OCI-LY3 (cell line): Measurements from ENCODE around the gene RAB13.

Experiments used
- H2AFZ ChIP-seq: fragments of 200-600, 300-600 bp; shearing (Covaris generic); 2 replicates; pipeline ENCODE4 v1.6.0; 2014; ENCODE audit warnings: antibody characterized with exemption, low read depth, low read length
- H3K27ac ChIP-seq: fragments of 200-600, 300-600 bp; sonication (generic); 2 replicates; pipeline ENCODE4 v1.5.1; 2014; ENCODE audit warnings: mild to moderate bottlenecking, low read length, moderate library complexity, mixed read lengths
- H3K27me3 ChIP-seq: fragments of 200-600, 300-600 bp; sonication (generic); 2 replicates; pipeline ENCODE4 v1.6.1; 2014; ENCODE audit warnings: low read depth, low read length, mixed read lengths
- H3K36me3 ChIP-seq: fragments of 200-600, 300-600 bp; sonication (generic); replicated peaks from 2 replicates; pipeline ENCODE3; 2014; ENCODE audit warnings: low read depth, low read length, mixed read lengths
- H3K4me1 ChIP-seq: fragments of 300-600, 200-600 bp; sonication (generic); 2 replicates; pipeline ENCODE4 v1.6.1; 2014; ENCODE audit warnings: low read length, mixed read lengths
- H3K4me2 ChIP-seq: fragments of 200-600, 300-600 bp; sonication (generic); 2 replicates; pipeline ENCODE4 v1.6.1; 2014; ENCODE audit warnings: low read length, mixed read lengths
- H3K4me3 ChIP-seq: fragments of 300-600, 200-600 bp; sonication (generic); 2 replicates; pipeline ENCODE4 v1.5.1; 2014; ENCODE audit warnings: antibody characterized with exemption, mild to moderate bottlenecking, low read length, moderate library complexity
- H3K79me2 ChIP-seq: fragments of 300-600, 200-600 bp; shearing (Covaris generic); 2 replicates; pipeline ENCODE4 v1.6.1; 2014; ENCODE audit warnings: mild to moderate bottlenecking, low read length, mixed read lengths
- H3K9ac ChIP-seq: fragments of 300-600, 200-600 bp; shearing (Covaris generic); 2 replicates; pipeline ENCODE4 v1.6.0; 2014; ENCODE audit warnings: mild to moderate bottlenecking, low read length, moderate library complexity
- H3K9me3 ChIP-seq: fragments of 200-600, 300-600 bp; shearing (Covaris generic); 2 replicates; pipeline ENCODE4 v1.6.1; 2014; ENCODE audit warnings: low read length, mixed read lengths; ENCODE audit not compliant: insufficient read depth
- H4K20me1 ChIP-seq: fragments of 200-600, 300-600 bp; sonication (generic); 2 replicates; pipeline ENCODE4 v1.6.1; 2016; ENCODE audit warnings: low read length, mixed read lengths; ENCODE audit not compliant: insufficient read depth
- CTCF ChIP-seq: fragments of 200-600, 300-600 bp; sonication (generic); IDR thresholded peaks from 2 replicates; pipeline ENCODE4 v1.5.1; 2014; ENCODE audit warnings: antibody characterized with exemption, low read length, low read depth
- EZH2phosphoT487 ChIP-seq: fragments of 200-600 bp; shearing (Covaris generic); IDR thresholded peaks from 2 replicates; pipeline ENCODE4 v1.6.1; 2018; ENCODE audit warnings: antibody characterized with exemption, mixed run types, low read depth

RAB13 gene

GRCh38 chr1:153958961-153959260 lies 27.2 kb downstream of the RAB13 start:
- peak overlapping the region; percentile 89 for H3K4me3 ChIP-seq
- H3K9ac ChIP-seq = no peak overlapping the region; the same call in 1 of the 2 replicates
- peaks cover 47% of the 10 kb centered on the region for H3K4me1 ChIP-seq
- peaks cover 78% of the 10 kb centered on the region for H3K79me2 ChIP-seq
- H3K9me3 ChIP-seq = no peaks in the 10 kb centered on the region
- peaks cover 28% of the 10 kb centered on the region for H4K20me1 ChIP-seq
- TF ChIP-seq CTCF (no peak), EZH2phosphoT487 (no peak)
- H3K27me3 ChIP-seq = no peaks in the 10 kb centered on the region
- peaks cover 53% of the 10 kb centered on the region for H3K36me3 ChIP-seq
- peak overlapping the region; percentile 12; the same call in 1 of the 2 replicates for H3K27ac ChIP-seq
- H2AFZ ChIP-seq = no peak overlapping the region
- H3K4me2 ChIP-seq = peak overlapping the region; percentile 58

DNA sequence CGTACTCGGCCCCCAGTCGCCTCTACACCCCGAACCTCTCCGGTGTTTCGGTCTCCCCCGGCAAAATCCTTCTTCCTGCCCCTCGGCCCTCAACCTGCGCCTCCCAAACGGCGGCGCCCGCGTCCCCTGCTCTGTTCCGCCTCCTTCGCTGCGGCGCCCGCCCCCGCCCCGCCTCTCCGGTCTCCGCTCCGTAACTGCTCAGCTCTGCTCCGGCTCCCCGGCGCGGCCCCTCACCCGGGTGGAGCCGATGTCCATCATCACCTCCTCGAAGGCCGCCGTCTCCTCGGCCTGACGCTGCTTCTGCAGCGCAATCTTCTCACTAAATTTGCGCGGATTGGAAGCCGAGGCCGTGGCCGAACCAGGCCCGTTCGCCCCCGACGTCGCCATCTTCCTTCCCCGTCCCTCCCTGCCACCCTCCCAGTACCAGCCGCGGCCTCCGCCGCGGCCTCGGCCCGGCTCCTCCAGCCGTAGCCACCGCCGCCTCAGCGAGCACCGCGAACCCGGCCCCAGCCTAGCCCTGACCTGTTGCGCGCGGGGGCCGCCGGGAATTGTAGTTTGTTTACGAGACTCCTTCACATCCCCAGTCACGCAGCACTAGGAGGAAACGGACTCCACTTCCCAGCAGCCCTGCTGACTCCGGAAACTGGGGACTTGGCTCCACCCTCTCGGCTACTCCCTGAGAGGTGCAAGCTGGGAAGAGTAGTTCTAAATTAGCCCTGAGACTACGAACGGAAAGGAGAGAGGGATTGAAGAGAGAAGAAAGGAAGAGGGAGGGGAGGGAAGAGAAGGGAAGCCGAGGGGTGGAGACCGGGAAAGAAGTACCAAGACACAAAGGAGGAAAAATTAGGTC lies 27.8 kb downstream of the RAB13 start, which contains the start of gene CRTC2:
Gene CRTC2, minus strand, starts transcription at position 502 of the 850 bp plus-strand sequence. Its CDS starts 115 bp downstream, at position 387.
- peak within 1 kb of the TSS; percentile 96 for H3K9ac ChIP-seq
- peak within 1 kb of the TSS; percentile 91 for H3K27ac ChIP-seq
- peaks cover 59% of the 10 kb centered on the region for H3K36me3 ChIP-seq
- no peaks in the 10 kb centered on the region for H3K27me3 ChIP-seq
- H2AFZ ChIP-seq = peak within 1 kb of the TSS; percentile 19; the same call in 1 of the 2 replicates
- H3K4me3 ChIP-seq = peak within 1 kb of the TSS; percentile 89
- peaks cover 34% of the 10 kb centered on the region for H4K20me1 ChIP-seq
- peaks cover 46% of the 10 kb centered on the region for H3K4me1 ChIP-seq
- H3K4me2 ChIP-seq = peak within 1 kb of the TSS; percentile 94
- H3K79me2 ChIP-seq = peaks cover 81% of the 10 kb centered on the region
- TF ChIP-seq CTCF (no peak; the same call in 1 of the 2 replicates), EZH2phosphoT487 (no peak)
- no peaks in the 10 kb centered on the region for H3K9me3 ChIP-seq

DNA sequence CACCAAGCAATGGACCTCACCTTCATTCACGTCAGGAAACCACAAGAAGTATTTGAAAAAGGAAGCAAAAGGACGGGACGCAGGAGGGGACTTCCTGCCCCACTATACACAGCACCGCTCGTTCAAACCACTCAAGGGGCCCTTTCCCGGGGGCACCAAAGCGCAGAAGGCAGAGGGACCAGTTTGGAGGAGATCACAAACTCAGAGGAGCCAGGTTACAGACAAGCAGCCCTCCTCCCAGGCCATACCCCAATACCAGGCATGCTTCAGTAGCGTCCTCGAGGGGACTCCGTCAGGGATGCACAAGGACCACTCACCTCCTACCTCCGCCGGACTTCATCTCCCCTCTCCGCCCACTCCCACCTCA lies 28.4 kb downstream of the RAB13 start:
- H3K36me3 ChIP-seq = peaks cover 61% of the 10 kb centered on the region
- H3K4me2 ChIP-seq = peak overlapping the region; percentile 94
- H4K20me1 ChIP-seq = peaks cover 36% of the 10 kb centered on the region
- H3K27ac ChIP-seq = peak overlapping the region; percentile 91
- no peaks in the 10 kb centered on the region for H3K27me3 ChIP-seq
- H3K4me1 ChIP-seq = peaks cover 46% of the 10 kb centered on the region
- 0 out of 2 replicates have a peak overlapping the region, but pooled peaks have one; percentile 19 for H2AFZ ChIP-seq
- no peaks in the 10 kb centered on the region for H3K9me3 ChIP-seq
- no peak for TF ChIP-seq EZH2phosphoT487
- no peak for TF ChIP-seq CTCF
- H3K9ac ChIP-seq = peak overlapping the region; percentile 96
- peak overlapping the region; percentile 89 for H3K4me3 ChIP-seq
- peaks cover 78% of the 10 kb centered on the region for H3K79me2 ChIP-seq

DNA sequence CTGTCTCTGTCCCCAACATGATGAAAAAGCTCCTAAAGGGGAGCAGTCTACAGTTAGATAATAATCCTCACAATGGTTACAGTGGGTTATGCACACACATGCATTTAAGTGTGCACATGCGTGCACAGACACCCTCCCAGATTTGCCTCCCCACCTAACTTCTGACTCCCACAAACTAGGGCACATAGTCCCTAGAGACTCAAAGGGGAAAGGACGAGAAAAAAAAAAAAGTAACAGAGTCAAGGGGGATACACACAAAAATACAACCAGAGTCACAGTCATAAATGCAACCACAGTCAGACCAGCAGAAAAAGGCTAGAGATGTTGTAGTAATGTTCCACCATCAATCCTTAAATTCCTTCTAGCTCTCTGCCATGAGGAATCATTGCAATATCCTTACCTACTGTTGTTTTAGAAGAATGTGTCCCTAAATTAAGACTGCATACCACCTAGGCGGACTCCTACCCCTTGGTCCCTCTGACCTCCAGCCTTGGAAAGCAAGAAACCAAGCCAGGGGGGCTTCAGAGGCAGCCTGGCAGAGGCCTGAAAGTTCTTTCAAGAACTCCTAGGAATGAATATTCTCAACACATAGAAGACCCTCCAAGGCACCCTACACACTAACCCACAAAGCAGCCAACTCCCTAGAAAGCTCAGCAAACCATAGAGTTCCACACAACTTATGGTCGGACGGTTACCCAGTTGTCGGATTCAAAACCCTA lies 29.0 kb downstream of the RAB13 start:
- Histone ChIP-seq H3K79me2 (peaks cover 78% of the 10 kb centered on the region), H3K36me3 (peaks cover 66% of the 10 kb centered on the region), H3K27me3 (no peaks in the 10 kb centered on the region), H3K4me1 (peaks cover 42% of the 10 kb centered on the region), H3K9me3 (no peaks in the 10 kb centered on the region), H2AFZ (no peak overlapping the region), H3K27ac (peak overlapping the region; percentile 91), H4K20me1 (peaks cover 42% of the 10 kb centered on the region), H3K9ac (peak overlapping the region; percentile 96), H3K4me3 (peak overlapping the region; percentile 89), H3K4me2 (peak overlapping the region; percentile 94)
- TF ChIP-seq CTCF = no peak
- no peak for TF ChIP-seq EZH2phosphoT487
